Hippocampal formation (tissue), 2 donors: Measurements from ENCODE around the gene C9orf40.

ENCODE experiments used
- DNase-seq, 2 donors: peaks; one replicate each; lab custom pipeline; 2025; lab: John Stamatoyannopoulos, UW

C9orf40 gene, protein sequence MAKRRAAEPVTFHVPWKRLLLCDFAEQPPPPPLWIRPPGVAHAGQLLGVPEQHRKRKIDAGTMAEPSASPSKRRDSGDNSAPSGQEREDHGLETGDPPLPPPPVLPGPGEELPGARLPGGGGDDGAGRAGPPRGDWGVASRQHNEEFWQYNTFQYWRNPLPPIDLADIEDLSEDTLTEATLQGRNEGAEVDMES

DNA sequence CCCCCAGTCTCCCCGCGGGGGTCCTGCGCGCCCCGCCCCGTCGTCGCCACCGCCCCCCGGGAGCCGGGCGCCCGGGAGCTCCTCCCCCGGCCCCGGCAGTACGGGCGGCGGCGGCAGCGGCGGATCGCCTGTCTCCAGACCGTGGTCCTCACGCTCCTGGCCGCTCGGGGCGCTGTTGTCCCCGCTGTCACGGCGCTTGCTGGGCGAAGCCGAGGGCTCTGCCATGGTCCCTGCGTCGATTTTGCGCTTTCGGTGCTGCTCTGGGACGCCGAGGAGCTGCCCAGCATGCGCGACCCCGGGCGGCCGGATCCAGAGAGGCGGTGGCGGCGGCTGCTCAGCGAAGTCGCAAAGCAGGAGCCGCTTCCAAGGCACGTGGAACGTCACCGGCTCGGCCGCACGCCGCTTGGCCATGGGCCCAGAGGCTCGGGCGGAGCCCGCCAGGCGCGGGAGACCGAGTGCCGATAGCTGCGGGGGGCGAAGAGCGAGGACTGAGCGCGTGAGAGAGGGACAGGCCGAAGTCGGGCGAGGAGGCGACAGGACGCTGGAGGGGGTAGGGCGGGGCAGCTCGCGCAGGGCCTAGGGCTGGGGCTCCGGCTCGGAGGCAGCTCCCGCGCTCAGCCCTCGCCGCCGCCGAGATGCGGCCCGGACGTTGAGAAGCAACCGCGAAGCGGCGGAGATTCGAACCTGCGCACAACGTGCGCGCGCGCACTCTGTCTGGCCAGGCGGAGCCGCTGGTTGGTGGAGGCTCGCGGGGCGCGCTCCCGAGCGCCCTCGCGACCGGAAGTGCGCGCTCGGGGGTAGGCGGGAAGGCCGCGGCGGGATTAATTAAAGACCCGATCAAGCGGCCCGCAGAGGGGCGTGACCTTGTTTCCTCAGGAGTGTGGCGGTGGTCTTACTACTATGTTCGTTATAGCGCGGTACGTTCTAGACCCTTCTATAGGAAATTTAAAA is at the start of gene C9orf40:
TSS of gene C9orf40 (minus strand) at position 712 of the 951 bp plus-strand sequence. CDS start at position 411, 301 bp downstream.
- DNase-seq: peak; percentile 76 to 80

DNA sequence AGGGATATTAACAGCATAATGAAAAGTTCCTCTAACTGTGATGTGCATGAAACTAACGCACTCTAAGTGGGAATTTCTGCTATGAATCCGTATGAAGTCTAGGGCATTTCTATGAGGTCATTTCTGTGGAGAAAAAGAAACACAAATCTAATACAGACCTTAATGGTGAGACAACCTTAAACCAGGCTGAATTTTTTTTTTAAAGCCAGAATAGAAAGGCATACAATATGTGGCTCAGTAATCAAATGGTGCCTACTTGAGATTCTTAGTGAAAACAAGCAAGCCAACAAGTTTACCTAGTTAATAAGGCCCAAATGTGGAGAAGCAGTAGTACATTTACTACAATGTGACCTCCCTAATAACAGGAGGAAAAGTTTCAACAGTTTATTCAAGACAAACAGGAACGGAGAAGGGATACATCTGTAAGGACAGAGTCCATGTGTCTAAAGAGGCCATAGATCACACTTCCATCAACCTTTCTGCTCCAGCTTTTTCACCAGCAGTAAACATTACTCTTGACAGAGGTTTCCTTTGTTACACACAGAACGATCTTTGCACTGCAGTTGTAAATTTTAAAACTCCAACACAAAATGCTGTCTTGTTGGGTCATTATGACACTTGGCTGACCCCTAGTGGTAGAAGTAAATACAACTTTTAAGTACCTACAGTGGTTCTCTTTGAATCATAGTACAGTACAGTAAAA is 49.2 kb upstream of the C9orf40 start:
- peak in 1 of 2 donors; percentile 81 for DNase-seq

DNA sequence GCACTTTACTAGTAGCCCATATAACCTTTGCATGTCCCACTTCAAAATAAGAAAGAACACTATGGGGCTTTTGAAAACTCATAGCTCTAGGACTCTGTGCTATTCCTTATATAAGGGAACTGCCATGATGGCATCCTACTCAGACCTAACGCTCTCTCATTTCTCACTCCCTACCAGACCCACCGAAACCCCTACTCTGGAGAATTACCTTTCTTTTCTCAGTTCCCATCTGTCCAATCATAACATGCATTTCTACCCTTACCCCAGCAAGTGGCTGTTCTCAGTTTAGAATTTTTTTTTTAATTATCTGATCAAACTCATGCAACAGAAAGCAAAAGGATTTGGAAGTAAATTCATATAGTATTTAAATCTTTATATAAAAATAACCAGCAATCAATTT is 48.1 kb upstream of the C9orf40 start:
- no peak for DNase-seq

DNA sequence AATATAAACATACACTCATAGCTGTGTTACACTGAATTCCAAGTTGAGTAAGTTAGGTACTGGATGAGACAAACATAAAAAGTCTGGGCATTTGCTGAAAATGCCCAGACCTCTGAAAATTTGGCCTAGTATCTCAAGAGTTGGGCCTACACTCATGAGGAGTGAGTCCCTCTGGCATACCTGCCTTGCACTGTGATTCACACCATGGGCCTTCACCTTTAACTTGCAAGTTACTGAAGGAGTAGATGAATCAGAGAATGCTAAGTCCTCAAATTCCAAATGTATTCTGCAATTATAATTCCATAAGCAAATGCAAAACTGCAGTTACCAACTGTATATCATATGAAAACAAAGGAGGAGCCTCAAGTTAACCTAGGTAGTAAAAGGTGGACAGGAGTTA is 32.3 kb upstream of the C9orf40 start:
- no peak for DNase-seq

DNA sequence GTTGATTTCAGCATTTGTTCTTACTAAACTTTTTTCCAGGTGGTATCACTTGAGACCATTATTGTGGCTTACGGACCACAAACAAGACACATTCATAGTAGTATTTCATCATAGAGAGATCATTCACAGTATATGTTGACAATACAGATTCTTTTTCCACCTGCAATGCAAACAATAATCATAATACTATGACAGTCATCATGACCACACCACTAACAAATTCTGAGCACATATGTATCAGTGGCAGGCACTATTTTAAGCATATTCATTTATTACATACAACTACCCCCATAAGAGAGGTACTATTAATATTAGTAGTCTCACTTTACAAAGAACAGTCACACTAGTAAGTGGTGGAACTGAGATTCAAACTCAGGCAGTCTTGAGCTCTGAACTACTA is 31.0 kb upstream of the C9orf40 start:
- no peak for DNase-seq

DNA sequence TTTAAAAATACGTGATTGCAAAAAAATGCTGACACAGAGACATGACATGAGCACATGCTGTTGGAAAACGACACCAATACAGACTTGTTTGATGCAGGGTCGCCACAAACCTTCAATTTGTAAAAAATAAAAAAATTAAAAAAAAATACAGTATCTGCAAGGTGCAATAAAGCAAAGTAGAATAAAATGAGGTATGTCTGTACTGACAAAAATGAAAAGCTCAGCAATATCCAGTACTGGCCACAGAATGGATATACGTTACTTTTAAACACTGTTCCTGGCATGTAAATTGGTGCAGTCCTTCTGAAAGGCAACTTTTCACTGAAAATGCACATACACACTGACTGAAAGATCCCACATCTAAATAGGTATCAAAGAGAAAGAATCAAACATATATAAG is 27.1 kb upstream of the C9orf40 start:
- no peak for DNase-seq

DNA sequence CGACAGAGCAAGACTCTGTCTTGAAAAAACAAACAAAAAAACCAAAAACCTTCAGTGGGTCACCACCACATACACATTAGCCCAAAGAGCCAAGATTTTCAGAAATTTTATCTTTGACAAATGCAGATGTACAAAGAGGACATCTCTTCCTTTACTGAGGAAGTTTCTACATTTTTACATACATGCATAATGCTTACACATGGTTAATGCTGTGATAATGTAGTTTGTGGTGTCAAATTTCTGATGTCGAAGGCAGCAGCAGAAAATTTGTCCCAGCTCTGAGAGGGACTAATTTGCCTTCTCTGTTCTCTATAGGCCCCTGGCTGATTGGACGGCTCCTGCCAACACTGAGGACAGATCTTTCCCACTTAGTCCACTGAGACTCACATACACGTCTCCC is 24.6 kb upstream of the C9orf40 start:
- no peak for DNase-seq

DNA sequence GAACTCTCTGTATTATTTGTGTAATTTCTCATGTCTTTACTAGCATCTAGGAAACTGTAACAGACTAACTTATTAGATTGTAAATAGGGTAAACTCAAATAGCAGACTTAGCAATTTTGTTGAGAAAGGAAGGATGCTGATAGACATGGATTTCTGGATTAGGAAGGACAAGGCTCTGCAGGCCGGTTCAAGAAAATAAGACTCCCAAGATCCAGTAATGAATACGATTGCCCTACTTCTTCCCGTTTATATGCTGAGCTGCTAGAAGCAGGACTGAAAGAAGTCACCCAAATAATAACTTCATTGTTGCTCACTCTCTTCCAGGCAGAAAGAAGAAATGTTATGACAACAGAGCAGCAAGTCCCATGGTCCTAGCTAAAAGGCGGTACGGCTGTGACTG is 22.8 kb upstream of the C9orf40 start:
- no peak for DNase-seq

DNA sequence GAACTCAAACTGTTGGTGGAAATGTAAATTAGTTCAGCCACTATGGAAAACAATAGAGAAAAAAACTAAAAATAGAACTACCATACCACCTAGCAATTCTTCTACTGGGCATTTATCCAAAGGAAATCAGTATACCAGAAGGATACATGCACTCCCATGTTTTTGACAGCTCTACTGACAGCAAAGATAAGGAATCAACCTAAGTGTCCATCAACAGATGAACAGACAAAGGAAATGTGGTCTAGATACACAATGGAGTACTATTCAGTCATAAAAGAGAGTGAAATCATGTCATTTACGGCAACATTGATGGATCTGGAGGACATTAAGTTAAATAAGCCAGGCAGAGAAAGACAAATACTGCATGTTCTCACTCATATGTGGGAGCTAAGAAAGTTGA is 21.8 kb upstream of the C9orf40 start:
- DNase-seq: no peak

DNA sequence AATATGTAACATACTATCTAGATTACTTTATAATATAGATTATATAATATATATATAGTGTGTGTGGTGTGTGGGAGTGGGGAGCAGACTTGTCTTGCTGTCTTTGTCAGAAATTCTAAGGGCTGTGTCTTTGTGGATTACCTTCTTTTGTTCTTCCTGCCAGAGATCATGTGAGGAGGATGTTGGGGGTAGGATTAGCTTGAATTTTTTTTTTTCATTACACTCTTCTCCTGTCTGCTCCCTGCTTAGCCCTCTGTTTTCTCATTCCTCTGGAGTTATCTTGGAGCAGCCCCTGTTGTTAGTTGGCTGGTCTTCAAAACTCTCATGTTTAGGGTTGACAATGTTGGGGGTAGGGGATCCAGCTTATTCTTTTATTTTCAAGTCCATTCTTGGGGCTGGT is 21.0 kb upstream of the C9orf40 start:
- DNase-seq: no peak

DNA sequence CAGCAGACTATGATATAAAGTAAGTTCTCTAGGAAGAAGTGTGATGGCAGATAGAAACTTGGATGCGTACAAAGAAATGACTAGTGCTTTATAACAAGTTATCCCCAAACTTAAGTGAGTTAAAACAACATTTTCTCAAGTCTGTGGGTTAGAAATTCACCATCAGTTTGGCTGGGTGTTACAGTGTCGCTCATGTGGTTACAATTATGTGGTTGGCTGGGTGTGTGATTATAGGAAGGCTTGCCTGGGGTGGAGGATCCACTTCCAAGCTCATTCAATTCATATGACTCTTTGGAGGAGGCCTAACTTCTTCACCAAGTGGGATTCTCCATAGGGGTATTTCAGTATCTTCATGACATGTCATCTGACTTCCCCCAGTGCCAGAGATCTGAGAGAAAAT is 10.3 kb upstream of the C9orf40 start:
- no peak for DNase-seq

DNA sequence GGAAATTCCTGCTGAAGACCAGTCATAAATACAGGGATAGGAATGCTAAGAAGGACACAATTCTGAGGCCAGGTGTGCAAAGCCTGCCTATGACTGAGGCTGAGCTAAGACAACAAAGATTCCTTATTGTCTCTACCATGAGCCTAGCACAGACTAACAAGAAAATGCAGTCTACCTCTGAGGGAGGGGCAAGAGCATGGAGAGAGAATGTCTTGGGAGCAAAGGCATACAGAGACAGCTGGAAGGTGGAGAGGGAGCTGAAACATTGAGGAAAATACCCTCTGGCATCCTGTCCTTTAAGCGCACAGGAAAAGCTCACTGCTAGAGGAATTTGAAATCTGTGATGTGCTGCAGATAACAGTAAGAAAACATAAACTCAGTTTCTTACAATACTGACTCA is 8.8 kb upstream of the C9orf40 start:
- DNase-seq: no peak

DNA sequence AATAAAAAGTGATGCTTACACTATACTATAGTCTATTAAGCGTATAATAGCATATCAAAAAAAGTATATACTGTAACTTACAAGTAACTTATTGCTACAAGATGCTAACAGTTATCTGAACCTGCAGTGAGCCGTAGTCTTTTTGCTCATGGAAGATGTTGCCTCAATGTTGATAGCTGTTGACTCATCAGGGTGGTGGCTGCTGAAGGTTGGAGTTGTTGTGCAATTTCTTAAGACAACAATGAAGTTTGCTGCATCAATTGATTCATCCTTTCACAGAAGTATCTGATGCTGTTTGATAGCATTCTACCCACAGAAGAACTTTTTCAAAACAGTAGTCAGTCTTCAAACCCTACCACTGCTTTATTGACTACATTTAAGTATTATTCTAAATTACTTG is 7.8 kb upstream of the C9orf40 start:
- DNase-seq: no peak

DNA sequence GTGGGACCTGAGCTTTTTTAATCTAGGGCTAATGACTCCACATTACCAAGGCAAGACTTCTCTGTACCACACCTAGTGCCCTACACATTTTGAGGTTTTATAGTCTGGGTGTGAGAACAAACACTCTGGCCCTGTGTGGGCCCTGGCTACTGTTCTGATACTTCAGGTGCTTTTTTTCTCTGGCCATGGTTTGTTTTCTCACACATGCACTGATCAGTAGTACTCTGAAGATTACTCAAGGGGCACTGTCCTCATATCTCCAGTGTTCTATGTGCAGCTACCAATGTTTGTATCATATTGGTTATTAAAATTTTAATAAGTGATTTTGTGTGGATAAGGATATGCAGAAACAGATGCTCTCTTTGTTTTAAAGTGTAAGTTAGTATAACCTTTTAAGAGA is 5.9 kb upstream of the C9orf40 start:
- DNase-seq: no peak

DNA sequence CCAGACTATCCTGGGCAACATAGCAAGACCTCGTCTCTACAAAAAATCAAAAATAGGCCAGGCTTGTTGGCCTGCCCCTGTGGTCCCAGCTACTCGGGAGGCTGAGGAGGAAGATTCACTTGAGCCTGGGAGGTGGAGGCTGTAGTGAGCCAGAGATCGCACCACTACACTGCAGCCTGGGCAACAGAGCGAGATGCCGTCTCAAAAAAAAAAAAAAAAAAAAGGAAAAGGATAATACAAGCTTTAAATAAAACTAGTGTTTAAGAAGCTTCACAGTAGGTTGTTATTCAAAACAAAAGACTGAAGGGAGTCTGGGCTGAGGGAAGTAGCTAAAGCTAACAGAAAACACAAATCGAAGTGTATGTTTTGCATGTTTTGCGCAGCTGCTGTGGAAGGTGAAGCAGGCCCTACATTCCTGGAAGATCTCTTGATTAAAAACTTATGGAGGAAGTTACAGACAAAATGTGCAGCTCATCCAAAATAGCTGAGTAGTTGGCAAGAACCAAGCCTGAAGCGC is 581 bp upstream of the C9orf40 start:
- peak in 1 of 2 donors; percentile 20 for DNase-seq

DNA sequence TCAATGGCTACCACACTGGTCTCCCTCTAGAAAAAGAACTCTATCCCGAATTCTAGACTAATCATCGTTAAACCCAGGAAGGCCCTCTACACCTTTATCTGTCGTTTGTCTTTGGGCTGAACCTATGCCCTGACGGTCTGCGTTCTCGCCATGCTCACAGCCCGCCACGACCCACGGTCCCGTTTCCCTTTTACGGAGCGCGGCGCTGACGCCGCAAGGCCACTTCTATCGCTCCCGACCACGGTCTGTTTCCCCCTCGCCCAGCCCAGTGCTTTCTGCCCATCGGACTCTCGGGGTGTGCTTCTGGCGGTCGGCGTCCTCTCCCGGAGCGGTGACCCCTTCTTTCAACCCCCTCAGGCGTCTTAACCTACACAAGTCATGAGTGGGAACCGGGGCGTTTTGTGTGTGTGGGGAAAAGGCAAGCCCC is 974 bp downstream of the C9orf40 start:
- DNase-seq: peak in 1 of 2 donors; percentile 60

DNA sequence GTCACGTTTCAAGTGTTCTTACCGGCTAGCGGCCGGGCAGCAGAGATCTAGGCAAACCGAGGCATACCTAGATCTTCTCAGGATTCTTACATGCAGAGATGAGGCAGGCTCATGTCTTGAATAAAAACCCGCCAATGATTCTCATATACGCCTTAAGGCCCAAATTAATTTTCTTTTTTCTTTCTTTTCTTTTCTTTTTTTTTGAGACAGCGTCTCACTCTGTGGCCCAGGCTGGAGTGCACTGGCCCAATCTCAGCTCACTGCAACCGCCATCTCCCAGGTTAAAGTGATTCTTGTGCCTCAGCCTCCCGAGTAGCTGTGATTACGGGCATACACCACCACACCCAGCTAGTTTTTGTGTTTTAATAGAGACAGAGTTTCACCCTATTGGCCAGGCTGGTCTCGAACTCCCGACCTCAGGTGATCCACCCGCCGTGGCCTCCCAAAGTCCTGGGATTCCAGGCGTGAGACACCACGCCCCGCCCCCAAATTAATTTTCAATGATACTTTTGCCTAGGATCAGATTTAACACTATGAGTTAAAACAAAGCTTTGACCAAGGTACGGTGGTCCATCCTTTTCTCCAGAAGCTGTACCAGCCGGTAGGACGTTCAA is 1.5 kb downstream of the C9orf40 start:
- DNase-seq: no peak

DNA sequence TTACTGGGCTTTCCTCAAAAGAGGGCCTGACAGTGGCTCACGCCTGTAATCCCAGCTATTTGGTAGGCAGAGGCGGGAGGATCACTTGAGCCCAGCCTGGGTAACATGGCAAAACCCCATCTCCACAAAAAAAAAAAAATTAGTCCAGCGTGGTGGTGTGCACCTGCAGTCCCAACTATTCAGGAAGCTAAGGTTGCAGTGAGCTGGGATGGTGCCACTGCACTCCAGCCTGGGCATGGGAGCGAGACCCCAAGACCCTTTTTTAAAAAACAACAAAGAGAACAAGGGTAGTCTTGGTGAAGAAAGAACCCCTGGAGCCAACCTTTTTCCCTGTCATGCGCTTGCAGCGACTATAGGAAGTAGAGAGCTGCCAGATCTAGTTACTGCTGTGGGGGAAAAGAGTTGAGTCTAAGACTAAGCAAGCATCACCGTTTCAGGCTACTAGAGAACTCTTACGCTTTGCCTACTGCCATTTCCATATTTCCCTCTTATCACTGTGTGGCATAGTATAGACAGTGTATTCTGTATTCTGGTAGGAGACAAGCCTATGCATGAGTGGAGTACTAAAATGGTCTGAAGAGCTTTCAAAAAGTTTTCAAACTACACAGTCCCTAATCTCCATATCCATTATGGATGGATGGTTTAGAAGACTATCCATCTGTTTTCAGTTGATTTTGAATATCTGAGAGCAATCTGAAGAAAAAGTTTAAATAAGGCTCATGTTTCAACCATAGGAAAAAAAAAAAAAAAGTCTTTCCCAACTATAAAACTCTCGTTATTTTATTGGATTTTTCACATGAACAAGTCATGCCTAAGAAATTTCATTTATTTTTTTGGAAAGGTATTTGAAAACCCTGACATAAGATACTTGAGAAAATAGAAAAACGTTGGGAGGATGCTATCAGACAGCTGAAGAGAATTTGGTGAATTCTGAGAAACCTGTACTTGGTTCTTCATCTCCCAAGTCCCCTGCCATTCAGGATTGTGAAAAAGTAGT is 2.6 kb downstream of the C9orf40 start:
- no peak for DNase-seq

DNA sequence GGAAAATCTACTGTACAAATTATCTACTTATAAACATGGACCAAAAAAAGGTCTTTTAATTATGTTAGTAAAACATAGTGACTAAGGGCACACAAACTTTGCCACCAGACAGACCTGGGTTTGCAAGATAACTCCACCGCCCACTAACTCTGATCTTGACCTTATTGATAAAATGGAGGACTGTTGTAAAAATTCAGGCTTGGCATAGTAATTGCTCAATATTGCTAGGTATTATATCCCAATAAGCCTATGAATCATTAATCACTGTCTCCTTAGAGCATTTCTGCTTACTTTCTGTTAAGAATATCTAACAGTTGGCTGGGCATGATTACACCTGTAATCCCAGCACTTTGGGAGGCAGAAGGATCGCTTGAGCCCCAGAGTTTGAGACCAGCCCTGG is 3.8 kb downstream of the C9orf40 start:
- DNase-seq: no peak

DNA sequence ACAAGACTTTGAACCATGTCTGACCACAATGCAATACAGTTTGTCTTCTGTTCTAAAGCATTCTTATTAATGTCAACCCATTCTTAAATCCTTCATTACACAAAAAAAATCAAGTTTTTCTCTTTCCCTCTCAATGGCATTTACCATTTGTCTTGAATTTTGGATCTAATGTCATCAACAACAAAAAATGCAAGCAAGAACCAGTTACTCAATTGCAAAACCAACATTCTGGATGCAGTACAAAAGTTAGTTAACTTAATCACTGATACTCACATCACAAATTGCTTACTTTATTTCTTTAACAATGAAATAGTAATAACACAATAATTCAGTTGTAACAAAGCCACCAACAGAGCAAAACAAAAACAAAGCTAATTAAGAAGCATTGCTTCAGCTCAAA is 6.0 kb downstream of the C9orf40 start:
- DNase-seq: no peak

DNA sequence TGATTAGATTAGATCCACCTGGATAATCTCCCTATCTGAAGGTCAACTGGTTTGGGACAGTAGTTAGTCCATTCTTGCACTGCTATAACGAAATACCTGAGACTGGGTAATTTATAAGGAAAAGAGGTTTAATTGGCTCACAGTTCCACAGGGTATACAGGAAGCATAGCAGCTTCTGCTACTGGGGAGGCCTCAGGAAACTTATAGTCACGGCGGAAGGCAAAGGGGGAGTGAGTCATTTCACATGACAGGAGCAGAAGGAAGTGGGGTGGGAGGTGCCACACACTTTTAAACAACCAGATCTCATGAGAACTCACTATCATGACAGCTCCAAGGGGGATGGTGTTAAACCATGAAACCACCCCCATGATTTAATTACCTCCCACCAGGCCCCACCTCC is 9.9 kb downstream of the C9orf40 start:
- DNase-seq: no peak
